GM21526 (cell line): ENCODE data around the gene PNPLA5.
"Not testable (repeated sequence)": the region's sequence is repeated elsewhere in the genome, so short reads cannot be mapped to it uniquely, and the experiment has no call there.

Source experiments
- ATAC-seq: cut with Tn5 transposase; IDR thresholded peaks from one replicate; pipeline ENCODE4 v1.9.1; 2021; ENCODE audit warnings: moderate library complexity; ENCODE audit not compliant: unreplicated experiment, low FRiP score

PNPLA5 gene

DNA sequence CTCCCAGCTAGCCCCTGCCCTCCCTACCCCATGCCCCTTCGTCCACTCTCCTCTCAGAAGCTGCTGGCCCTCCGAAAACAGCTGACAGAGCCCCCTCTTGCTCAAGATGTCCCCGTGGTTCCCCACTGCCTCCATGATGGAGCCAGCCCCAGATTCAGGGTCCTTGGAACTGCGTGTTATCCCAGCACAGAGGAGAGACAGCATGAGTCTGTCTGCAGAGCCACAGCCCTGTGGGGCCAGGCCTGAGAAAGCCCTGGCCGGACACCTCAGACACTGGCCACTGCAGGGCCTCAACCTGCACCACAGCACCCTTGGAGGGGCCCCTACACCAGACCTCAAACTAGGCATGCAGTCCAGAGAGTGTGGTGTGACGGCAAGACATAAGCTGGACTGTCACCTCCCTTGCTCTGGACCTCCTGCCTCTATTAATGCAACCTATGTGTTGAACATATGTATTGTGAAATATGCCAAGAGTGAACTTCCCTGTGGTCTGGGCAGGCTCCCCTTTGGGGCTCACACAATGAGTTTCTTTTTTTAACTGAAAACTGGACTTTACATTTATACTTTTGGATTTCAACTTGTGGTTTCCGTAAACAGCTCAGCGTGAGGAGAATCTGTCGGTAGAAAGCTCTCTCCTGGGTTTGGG, 9.6 kb downstream of the PNPLA5 start:
- ATAC-seq: no peak

DNA sequence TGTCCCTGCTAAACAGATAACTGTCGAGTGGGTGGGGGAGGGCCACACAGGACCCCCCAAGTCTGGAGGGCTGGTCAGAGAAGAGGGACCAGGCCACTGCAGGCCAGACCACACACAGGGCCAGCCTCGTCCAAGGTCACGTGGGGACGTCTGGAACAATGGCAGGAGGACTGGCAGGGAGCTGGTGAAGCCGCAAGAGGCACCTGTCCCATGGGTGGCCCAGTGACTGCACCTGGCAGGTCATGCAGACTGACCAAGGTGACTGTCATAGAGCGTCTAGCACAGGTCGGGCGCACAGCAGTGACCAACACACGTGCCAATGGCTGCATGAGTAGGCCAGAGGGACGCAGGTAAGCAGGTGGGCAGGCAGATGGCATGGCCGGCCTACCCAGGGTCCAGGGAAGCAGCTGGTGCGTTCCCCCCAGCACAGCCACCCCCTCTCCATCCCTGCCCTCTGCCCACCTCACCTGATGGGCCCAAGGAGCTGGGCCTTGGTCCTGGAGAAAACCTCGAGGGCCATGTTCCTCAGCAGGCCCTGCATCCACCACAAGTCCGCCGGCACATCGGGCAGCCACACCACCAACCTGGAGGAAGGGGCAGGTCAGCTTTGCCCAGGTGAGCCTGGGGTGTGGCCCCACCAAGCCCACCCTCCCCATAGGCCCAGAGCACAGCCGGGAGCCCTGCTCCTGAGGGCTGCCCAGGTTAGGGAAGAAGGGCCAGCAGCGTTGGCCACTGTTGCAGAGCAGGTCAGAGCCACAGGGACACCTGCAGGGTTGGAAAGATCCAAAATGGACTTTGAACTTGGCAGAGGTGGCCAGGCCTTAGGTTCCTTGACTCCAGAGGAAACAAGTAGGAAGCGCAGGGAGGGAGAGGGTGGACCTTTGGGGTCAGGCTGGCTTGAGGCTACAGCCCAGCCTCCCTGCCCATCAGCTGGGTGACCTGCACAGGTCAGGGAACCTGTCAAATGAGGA, 10.4 kb downstream of the PNPLA5 start:
- no peak for ATAC-seq

DNA sequence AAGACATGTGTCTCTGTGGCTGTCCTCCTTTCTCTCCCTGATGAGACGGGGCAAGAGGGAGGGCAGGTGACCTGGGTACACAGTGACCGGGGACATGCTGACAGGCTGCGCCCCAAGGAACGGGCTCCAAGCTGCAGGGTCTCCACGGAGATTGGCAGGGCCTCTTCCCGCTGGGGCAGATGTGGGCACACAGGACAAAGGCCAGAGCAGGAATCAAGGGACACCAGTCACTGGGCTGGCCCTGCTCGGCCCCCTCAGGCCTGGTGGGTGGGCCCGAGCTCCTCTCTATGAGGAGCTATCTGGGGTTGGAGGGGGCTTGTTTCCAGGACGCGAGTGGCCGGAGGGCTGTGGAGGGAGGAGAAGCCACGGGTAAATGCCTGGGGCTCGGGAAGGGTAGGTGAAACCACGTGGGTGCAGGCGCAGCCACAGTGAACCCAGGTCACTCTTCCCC, 11.2 kb downstream of the PNPLA5 start:
- no peak for ATAC-seq

DNA sequence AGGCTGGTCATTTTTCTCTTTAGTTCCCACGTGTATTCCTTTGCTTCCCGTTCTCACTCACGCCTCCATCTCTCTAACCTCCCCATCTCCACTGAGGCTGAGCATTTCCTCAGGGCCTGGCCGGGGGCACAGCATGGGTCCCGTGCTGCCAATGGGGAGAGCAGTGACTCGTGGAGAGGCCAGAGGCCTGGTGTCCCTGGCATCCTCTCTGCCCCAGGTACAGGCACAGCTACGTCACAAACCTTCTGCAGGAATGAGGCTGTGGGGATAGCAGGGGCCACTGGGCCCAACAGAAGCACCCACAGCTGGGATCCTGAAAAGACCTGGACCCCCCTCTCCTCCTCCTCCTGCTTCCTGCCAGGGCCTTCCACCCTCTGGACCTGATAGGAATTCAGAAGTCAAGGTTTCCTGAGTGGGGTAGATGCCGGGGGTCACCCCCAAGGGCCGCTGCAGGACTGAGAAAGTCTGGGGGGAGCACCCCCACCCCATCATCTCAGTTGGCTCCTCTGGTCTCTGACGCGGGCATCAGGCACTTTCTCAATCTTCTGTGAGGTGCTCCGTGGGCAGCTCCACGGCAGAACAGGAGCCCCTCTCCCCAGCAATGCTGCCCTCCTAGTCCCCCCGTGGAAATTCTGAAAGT, 11.8 kb downstream of the PNPLA5 start:
- no peak for ATAC-seq

DNA sequence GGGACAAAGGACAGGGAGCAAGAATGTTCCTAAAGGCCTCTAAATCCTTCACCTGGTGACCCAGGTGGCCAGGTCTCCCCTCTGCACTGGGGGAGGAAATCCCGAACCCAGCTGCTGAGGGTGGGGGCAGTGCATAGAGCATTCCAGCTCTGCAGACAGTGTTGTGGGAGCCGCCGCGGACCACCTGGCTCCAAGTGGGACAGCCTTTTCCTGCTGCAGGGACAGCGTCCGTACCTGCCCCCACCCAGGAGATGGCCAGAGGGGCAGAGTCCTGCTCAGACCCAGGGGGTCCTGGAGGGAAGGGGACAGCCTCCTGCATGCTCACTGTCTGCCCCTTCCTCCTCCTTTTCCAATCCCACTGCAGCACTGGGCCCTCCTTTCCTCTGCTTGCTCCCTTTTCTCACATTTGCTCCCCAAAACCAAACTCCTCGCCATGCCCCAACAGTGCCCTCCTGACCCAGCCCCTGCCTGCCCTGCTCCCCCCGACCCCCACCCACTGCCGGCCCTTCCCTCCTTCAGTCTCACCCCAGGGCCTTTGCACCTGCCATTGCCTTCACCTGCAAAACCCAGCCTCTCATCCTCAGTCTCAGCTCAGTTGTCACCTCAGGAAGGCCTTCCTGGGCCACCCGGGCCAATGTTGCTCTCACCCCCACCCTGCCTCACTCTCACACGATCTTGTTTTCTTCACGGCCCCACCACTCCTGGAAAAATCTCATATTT, 12.8 kb downstream of the PNPLA5 start:
- no peak for ATAC-seq

DNA sequence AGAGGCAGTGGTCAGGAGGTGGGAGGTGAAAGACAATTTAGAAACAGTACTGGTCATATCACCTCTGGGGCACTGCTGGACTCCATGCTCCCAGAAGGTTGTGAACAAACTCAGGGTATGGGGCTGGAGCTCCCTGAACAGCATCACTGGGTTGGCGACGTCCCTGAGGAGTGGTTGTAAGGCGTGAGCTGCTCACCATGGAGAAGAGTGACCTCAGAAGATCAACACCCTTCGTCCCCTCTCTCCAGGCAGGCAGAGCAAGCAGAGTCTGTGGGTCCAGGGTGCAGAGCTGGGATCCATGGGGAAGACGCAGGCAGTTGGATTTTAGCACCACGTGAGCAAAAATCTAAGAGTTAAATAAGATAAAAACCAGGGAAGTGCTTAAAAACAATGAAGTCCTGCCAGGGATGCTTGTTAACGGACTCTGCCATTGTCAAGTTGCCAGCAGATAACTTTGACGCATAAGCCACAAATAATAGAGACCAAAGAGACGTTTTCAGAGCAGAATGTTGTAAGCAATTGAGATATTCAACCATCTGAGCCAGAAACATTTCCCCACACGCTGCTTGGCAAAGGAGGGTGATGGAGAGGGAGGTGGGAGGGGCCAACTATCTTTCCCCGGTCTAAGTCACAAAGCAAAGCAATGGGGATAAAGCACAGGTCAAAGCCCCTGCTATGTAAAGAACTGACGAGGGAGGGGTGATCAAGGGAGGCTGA, 13.6 kb downstream of the PNPLA5 start:
- ATAC-seq: no peak

DNA sequence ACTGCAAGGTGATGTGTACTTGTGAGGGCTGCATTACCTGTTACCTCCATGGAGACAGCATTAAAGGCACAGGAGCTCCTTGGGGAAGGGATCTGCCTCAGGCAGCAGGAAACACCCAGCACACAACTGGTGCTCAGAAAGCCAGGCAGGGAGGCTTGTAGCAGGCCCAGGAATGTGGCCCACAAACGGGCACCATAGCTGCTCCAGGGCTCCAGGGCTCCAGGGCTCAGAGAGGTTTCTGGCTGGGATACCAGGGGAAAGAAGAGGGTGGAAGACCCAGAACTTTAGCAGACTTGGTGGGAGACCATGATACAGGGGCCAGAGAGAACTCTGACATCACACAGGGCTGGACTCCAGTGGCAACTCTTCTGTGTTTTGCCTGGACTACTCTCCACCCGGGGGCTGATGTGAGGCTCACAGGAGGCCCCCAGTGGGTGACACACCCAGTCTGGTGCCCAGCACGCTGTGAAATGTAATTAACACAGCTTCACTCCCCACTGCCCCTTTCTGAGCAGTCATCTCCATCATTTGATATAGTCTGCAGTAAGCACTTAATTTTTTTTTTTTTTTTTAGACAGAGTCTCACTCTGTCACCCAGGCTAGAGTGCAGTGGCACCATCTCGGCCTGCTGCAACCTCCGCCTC, 14.8 kb downstream of the PNPLA5 start:
- ATAC-seq: no peak

DNA sequence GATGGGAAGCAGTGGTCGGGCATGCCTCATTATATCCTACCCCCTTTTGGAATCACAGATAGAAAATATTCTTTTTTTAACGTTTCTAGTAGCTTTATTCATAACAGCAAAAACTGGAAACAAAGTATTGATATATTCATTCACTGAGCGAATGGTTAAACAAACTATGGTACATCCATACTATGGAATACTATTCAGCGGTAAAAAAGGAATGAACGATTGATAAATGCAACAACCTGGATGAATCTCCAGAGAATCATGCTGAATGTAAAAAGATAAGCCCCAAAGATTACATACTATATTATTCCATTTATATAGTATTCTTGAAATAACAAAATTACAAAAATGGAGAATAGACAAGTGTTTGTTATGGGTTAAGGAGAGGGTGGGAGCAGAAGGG, 22.0 kb downstream of the PNPLA5 start:
- no peak for ATAC-seq

DNA sequence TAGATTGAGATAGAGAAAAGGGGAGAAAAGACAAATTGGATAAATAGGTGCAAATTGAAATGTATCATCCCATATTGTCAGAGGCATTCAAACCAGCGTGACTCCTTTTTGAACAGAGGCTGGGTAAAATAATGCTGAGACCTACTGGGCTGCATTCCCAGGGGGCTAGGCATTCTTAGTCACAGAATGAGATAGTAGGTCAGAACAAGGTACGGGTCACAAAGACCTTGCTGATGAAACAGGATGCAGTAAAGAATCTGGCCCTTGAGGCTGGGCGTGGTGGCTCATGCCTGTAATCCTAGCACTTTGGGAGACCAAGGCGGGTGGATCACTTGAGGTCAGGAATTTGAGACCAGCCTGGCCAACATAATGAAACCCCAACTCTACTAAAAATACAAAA, 22.8 kb downstream of the PNPLA5 start:
- ATAC-seq: not testable (repeated sequence)

DNA sequence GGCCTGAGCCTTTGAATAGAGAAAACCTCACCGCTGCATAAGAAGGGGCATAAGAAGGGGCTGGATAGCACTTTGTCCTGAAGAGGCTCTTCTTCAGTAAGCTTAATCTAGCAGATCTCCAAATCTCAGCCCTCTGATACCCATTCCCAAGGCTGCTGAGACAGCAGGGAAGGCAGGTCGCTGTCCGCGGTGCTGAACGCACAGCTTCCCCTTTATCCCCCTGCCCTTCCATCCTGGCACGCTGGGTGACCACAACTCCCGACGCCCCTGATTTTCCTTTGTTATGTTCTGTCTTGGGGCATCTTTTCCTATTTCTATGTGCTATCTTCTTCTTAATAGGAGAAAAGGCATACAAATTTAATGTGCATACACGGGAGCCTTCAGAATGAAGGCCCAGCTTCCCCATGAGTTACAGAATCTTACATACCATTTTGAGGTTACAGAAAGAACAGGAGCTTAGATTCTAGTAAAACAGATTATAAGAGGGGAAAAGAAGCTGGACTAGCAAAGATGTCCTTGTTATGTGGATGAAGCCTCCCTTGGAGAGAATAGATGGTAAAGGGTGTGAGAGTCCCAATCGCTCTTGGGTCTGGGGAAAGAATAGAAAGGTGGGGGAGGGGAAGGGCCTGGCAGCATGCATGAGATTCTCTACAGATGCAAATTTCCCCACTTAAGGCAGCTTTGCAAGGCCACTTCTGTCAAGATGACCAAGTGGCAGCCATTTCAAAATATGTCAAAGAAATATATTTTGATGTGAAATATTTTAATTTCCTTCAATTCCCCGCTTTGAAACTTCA, 23.8 kb downstream of the PNPLA5 start:
- ATAC-seq: no peak

DNA sequence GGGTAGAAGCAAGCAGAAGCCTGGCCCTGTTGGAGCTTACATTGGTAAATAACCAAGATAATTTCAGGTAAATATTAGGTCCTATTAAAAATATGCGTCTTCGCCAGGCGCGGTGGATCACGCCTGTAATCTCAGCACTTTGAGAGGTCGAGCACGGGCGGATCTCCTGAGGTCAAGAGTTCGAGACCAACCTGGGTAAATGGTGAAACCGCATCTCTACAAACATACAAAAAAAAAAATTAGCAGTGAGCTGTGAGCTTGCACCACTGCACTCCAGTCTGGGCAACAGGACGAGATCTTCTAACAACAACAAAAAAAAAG, 29.0 kb downstream of the PNPLA5 start:
- no peak for ATAC-seq

DNA sequence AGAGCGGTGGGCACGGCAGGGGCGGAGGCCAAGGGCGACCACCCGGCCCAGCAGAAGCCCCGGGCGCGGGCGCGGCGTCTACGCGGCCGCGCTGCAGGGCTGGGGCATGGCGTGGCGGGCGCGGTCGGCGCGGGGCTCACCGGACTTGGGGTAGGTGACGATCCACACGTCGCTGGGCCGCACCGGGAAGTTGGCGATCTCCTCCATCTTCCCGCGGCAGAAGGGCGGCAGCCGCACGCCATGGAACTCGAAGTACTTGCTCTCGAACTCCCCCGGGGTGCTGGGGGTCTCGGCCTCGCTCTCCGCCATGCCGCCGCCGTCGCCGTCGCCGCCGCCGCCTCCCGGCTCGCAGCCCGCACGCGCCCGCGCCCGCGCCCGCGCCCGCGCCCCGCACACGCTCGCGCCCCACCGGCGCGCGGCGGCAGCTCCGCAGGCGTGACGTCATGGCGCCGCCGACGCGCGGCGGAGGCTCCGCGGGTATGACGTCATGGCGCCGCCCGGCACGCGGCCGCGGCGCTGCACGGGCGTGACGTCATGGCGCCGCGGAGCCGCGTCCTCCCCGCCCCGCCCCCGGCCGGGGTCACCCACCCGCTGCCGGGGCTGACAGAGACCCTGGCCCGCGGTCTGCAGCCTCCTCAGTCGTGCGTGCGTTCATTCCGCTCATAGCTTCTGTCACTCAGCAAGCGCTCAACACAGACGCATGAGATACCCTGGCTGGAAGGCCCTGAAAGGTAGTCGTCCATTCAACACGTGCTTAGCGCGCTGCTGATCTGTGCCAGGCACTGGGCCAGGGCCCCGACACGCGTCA, 29.5 kb downstream of the PNPLA5 start, which contains the start of gene SULT4A1:
TSS of gene SULT4A1 (minus strand) at position 440 of the 808 bp plus-strand sequence. CDS start at position 309, 131 bp downstream.
- ATAC-seq: no peak

DNA sequence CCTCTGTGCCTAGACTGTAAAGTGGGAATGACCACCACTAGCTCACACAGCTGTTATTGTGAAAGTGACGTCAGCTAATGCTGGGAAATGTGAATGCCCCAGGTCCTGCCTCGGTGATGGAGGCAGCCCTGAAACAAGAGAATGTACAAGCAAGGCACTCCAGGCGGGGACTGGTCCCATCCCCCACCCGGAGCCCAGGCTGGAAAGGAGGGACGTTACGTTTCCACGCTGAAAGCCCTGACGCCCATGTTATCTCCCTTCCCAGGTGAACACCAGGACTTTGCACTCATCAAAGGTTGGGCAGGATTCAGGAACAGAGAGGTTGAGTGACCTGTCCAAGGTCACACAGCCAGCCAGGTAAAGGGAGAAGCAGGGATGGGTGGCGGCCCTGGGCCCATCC, 30.3 kb downstream of the PNPLA5 start:
- no peak for ATAC-seq

DNA sequence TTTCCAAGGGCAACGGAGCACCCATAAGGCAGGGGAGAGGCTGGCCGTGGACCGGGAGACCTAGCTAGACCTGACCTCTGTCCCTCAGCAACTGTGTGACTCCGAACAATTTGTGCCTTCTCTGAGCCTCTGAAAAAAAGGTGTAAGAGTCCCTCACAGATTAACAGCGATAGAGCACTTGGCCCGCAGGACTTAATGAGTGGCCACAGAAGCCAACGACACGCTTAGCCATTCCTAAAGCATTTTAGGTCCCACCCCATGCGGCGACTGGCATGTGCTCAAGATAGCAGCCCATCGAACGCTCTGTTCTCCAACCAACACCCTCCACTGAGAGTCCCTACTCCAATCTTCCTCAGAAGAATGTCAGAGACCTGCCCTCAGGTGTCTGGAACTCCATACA, 31.0 kb downstream of the PNPLA5 start:
- no peak for ATAC-seq

DNA sequence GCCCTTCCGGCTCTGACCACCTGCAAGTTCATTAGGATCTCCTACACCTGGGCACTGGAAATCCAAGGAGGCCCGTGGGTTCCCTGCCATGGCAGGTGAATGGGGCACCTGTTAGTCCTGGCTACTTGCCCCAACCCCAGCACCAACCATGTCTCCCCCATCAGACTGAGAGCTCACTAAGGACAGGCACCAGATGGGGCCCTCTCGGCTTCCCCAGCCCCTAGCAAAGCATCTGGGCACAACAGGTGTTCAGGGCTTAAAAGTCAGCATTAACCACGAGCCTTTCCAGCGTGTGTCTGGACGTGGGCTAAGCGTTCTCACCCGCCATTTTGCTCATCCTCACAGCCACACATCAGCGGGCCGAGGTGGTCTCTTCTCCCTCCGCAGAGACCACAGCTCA, 31.7 kb downstream of the PNPLA5 start:
- ATAC-seq: no peak

DNA sequence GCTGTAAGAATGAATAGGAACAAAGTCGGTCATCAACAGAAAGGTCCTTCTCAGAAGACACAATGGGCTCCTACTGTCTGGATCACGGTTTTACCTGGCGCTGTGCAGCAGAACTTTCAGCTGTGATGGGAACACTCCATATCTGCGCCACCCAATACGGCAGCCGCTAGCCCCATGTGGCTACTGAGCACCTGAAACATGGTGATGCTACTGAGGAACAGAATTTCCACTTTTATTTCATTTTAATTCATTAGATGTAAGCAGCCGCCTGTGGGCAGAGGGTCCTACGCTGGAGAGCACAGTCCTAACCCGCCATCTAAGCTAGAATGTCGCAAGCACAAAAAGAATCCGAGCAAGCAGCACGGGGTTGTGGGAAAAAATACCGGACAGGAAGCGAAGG, 32.2 kb downstream of the PNPLA5 start:
- no peak for ATAC-seq

DNA sequence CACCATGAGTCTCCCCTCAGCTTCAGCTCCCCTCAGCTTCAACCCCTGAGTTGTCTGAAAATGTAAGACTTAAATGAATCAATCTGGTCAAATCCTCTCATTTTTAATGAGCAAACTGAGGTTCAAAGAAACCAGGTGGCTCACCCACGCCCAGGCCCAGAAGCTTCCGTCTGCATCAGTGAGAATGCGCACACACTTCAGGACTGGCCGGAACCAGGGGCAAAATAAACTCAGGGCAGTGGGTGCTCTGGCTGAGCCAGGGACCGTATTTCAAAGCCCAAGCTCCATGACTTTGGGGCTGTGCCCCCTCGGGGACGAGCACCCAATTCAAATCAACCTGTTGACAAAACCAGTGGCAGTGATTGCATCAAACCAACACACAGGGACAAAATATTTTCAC, 32.6 kb downstream of the PNPLA5 start:
- ATAC-seq: no peak
